Upper lobe of left lung (tissue), 6 donors: ENCODE measurements around the gene LIPC. TPM values are rescaled to one million over a fixed set of nuclear protein-coding genes. Genes with fewer than 3 reads are reported as not detected.

Experiments used
- ATAC-seq, 2 donors: fragments of 200-7000 bp; cut with Tn5 transposase; one replicate each; pipeline ENCODE4 v1.9.1; 2022; ENCODE audit warnings: mild to moderate bottlenecking in 2 of 2, moderate library complexity in 2 of 2; ENCODE audit not compliant: low FRiP score in 2 of 2
- DNase-seq, 2 donors: peaks; one replicate each; pipeline ENCODE4 v3.0.0-alpha.2; 2019 to 2020
- H3K27ac ChIP-seq, 4 donors: fragments of 200-600 bp; sonication (generic); one replicate each; pipeline ENCODE4 v1.5.1; 2016 to 2019
- H3K27me3 ChIP-seq, 4 donors: fragments of 200-600 bp; sonication (generic); one replicate each; pipeline ENCODE4 v1.5.1; 2017 to 2019
- H3K36me3 ChIP-seq, 4 donors: fragments of 200-600 bp; sonication (generic); one replicate each; pipeline ENCODE4 v1.5.1; 2016 to 2019
- H3K4me1 ChIP-seq, 4 donors: fragments of 200-600 bp; sonication (generic); one replicate each; pipeline ENCODE4 v1.5.1; 2018 to 2019
- H3K4me3 ChIP-seq, 4 donors: fragments of 200-600 bp; sonication (generic); one replicate each; pipeline ENCODE4 v1.5.1; 2017 to 2019; ENCODE audit warnings: mild to moderate bottlenecking in 2 of 4, moderate library complexity in 1 of 4
- H3K9me3 ChIP-seq, 4 donors: fragments of 200-600 bp; sonication (generic); one replicate each; pipeline ENCODE4 v1.5.1; 2018 to 2019
- CTCF ChIP-seq, 6 experiments: fragments of 450-650 bp in 4 of 6; fragments of 200-600 bp in 2 of 6; sonication (generic) in 2 of 6; IDR thresholded peaks; one replicate each; pipeline ENCODE4 v1.5.1; 2016 to 2019; ENCODE audit warnings: antibody characterized with exemption in 6 of 6
- EP300 ChIP-seq, 4 donors: sonication (generic); formaldehyde crosslinking; IDR thresholded peaks; one replicate each; pipeline ENCODE4 v1.5.1; 2017; ENCODE audit warnings: antibody characterized with exemption in 4 of 4, control low read depth in 2 of 4
- POLR2A ChIP-seq, 4 donors: fragments of 450-650 bp; IDR thresholded peaks; one replicate each; pipeline ENCODE4 v1.5.1; 2016 to 2017; ENCODE audit warnings: antibody characterized with exemption in 4 of 4, mild to moderate bottlenecking in 2 of 4
- POLR2AphosphoS5 ChIP-seq, 2 donors: sonication (generic); formaldehyde crosslinking; IDR thresholded peaks; one replicate each; pipeline ENCODE4 v1.5.1; 2017; ENCODE audit warnings: antibody characterized with exemption in 2 of 2
- WGBS, 2 donors: methylation state at CpG; one replicate each; pipeline ENCODE4 v1.1.5; 2017 to 2018; 5-methylcytosine and 5-hydroxymethylcytosine counted together
- total RNA-seq, 6 donors: library from RNA; depleted of rRNA in 4 of 6; stranded (reverse); fragments of >200 nt in 4 of 6; gene quantifications; one replicate each; pipeline versions ENCODE4 v1.1.0 to v1.2.1, GENCODE V29; 2016 to 2021
- donor health status: DM: no; HTN: no; CAD: no; lungs with moderate emphysema.
- donor health status: DM: no; HTN: yes; CAD: no; lungs with severe emphysema.

Gene LIPC
- total RNA-seq, 6 donors from 2014 or later: 0.40 to 0.89 (median 0.75) TPM; not detected in 2

- TF ChIP-seq POLR2A (IDR thresholded peaks at IDR 0.05) (no peak), EP300 (IDR thresholded peaks at IDR 0.05) (no peak), CTCF (IDR thresholded peaks at IDR 0.05) (no peak), POLR2AphosphoS5 (IDR thresholded peaks at IDR 0.05) (no peak)
- H3K4me1 ChIP-seq: no peaks in the 10 kb centered on the region
- no peaks in the 10 kb centered on the region for H3K36me3 ChIP-seq
- H3K9me3 ChIP-seq: no peaks in the 10 kb centered on the region
- no peak overlapping the region for H3K27ac ChIP-seq
- DNase-seq: no peak
- 57 to 79% methylated on average over 3 of the region's 3 CpGs for WGBS, 2 donors
- ATAC-seq: no peak
- H3K27me3 ChIP-seq: no peaks in the 10 kb centered on the region
- no peak overlapping the region for H3K4me3 ChIP-seq
These were observed 35.6 kb upstream of the LIPC start for GRCh38 chr15:58396181-58396580.

- Histone ChIP-seq H3K36me3 (no peaks in the 10 kb centered on the region), H3K27ac (no peak overlapping the region), H3K4me1 (no peaks in the 10 kb centered on the region), H3K27me3 (no peaks in the 10 kb centered on the region), H3K9me3 (no peaks in the 10 kb centered on the region), H3K4me3 (no peak overlapping the region)
- DNase-seq (no peak), ATAC-seq (no peak)
- WGBS, 2 donors: 73 to 96% methylated on average over 1 of the region's 1 CpG
- TF ChIP-seq CTCF (IDR thresholded peaks at IDR 0.05): no peak
- no peak for TF ChIP-seq POLR2AphosphoS5 (IDR thresholded peaks at IDR 0.05)
- TF ChIP-seq POLR2A (IDR thresholded peaks at IDR 0.05): no peak
These were observed 33.7 kb upstream of the LIPC start for GRCh38 chr15:58398071-58398470.

- H3K27me3 ChIP-seq: no peaks in the 10 kb centered on the region
- WGBS, 2 donors: 92 to 93% methylated on average over 5 to 6 of the region's 6 CpGs
- H3K4me1 ChIP-seq: no peaks in the 10 kb centered on the region
- DNase-seq (no peak), ATAC-seq (no peak)
- no peaks in the 10 kb centered on the region for H3K9me3 ChIP-seq
- H3K4me3 ChIP-seq: no peak overlapping the region
- no peak overlapping the region for H3K27ac ChIP-seq
- TF ChIP-seq POLR2A (IDR thresholded peaks at IDR 0.05) (no peak), CTCF (IDR thresholded peaks at IDR 0.05) (no peak), EP300 (IDR thresholded peaks at IDR 0.05) (no peak), POLR2AphosphoS5 (IDR thresholded peaks at IDR 0.05) (no peak)
- no peaks in the 10 kb centered on the region for H3K36me3 ChIP-seq
These were observed 33.1 kb upstream of the LIPC start for GRCh38 chr15:58398643-58399042.

- 78 to 86% methylated on average over 4 of the region's 4 CpGs for WGBS, 2 donors
- no peak for TF ChIP-seq CTCF (IDR thresholded peaks at IDR 0.05)
- no peak for TF ChIP-seq EP300 (IDR thresholded peaks at IDR 0.05)
- no peak for TF ChIP-seq POLR2A (IDR thresholded peaks at IDR 0.05)
- TF ChIP-seq POLR2AphosphoS5 (IDR thresholded peaks at IDR 0.05): no peak
- Histone ChIP-seq H3K27me3 (no peaks in the 10 kb centered on the region), H3K27ac (no peak overlapping the region), H3K4me1 (no peaks in the 10 kb centered on the region), H3K36me3 (no peaks in the 10 kb centered on the region), H3K4me3 (no peak overlapping the region), H3K9me3 (no peaks in the 10 kb centered on the region)
- DNase-seq (no peak), ATAC-seq (no peak)
These were observed 32.1 kb upstream of the LIPC start for GRCh38 chr15:58399739-58400138.

GRCh38 chr15:58401276-58401675 is 30.5 kb upstream of the LIPC start:
- no peak overlapping the region for H3K27ac ChIP-seq
- DNase-seq: no peak
- no peak for ATAC-seq
- H3K36me3 ChIP-seq: no peaks in the 10 kb centered on the region
- 76 to 92% methylated on average over 5 to 6 of the region's 6 CpGs for WGBS, 2 donors
- H3K9me3 ChIP-seq: no peaks in the 10 kb centered on the region
- H3K4me1 ChIP-seq: no peaks in the 10 kb centered on the region
- H3K4me3 ChIP-seq: no peak overlapping the region
- TF ChIP-seq POLR2AphosphoS5 (IDR thresholded peaks at IDR 0.05) (no peak), EP300 (IDR thresholded peaks at IDR 0.05) (no peak), POLR2A (IDR thresholded peaks at IDR 0.05) (no peak), CTCF (IDR thresholded peaks at IDR 0.05) (no peak)
- H3K27me3 ChIP-seq: no peaks in the 10 kb centered on the region
